PC-9 (cell line): ENCODE results near the gene CFAP74. TPM values are rescaled to one million over a fixed set of nuclear protein-coding genes. Genes with fewer than 3 reads are reported as not detected.

Source experiments
- BruUV-seq: library from RNA; stranded (reverse); fragments of 400-500 nt; replicated peaks from 2 replicates; lab custom pipeline; 2021; lab: Mats Ljungman, UMichigan
- CTCF ChIA-PET: fragments of 300-600 bp; sonication (Branson Sonifier 250); formaldehyde crosslinking; loops from one replicate; lab custom pipeline; 2022; ENCODE audit warnings: antibody characterized with exemption; lab: Charles Lee
- POLR2A ChIA-PET: fragments of 300-600 bp; sonication (Branson Sonifier 250); formaldehyde crosslinking; loops from one replicate; lab custom pipeline; 2022; ENCODE audit warnings: antibody characterized with exemption; ENCODE audit not compliant: unreplicated experiment; lab: Charles Lee
- DNase-seq, 2 experiments: peaks; one replicate each; pipeline versions ENCODE4 v3.0.0 to v3.0.0-alpha.2; 2015 to 2022; ENCODE audit warnings: mixed read lengths in 1 of 2
- H2AFZ ChIP-seq: fragments of 200-600 bp; sonication (generic); 2 replicates; pipeline ENCODE4 v1.8.1; 2017; ENCODE audit warnings: antibody characterized with exemption
- H3F3A ChIP-seq: fragments of 200-600 bp; sonication (generic); 2 replicates; pipeline ENCODE4 v1.8.1; 2017; ENCODE audit warnings: antibody characterized with exemption, mild to moderate bottlenecking, low read depth; ENCODE audit not compliant: insufficient read depth
- H3K27ac ChIP-seq: fragments of 200-600 bp; sonication (generic); 2 replicates; pipeline ENCODE4 v1.6.1; 2016; ENCODE audit warnings: mixed run types
- H3K27me3 ChIP-seq: fragments of 200-600 bp; sonication (generic); 2 replicates; pipeline ENCODE4 v1.6.1; 2016; ENCODE audit warnings: low read depth, mixed run types; ENCODE audit not compliant: insufficient read depth
- H3K36me3 ChIP-seq: fragments of 200-600 bp; sonication (generic); 2 replicates; pipeline ENCODE4 v1.6.1; 2016; ENCODE audit warnings: low read depth, mixed run types
- H3K4me1 ChIP-seq: fragments of 200-600 bp; sonication (generic); replicated peaks from 2 replicates; pipeline ENCODE4 v1.6.1; 2016; ENCODE audit warnings: mixed run types; ENCODE audit not compliant: insufficient read depth
- H3K4me2 ChIP-seq: fragments of 200-600 bp; sonication (generic); 2 replicates; pipeline ENCODE4 v1.6.1; 2017; ENCODE audit warnings: mixed run types
- H3K4me3 ChIP-seq: fragments of 200-600 bp; sonication (generic); 2 replicates; pipeline ENCODE4 v1.6.1; 2016; ENCODE audit warnings: mixed run types
- H3K79me2 ChIP-seq: fragments of 200-600 bp; sonication (generic); 2 replicates; pipeline ENCODE4 v1.6.1; 2017; ENCODE audit warnings: low read depth, mixed run types
- H3K9me2 ChIP-seq: fragments of 200-600 bp; sonication (generic); 2 replicates; pipeline ENCODE4 v1.8.1; 2017; ENCODE audit warnings: mild to moderate bottlenecking; ENCODE audit not compliant: insufficient read depth
- H3K9me3 ChIP-seq: fragments of 200-600 bp; sonication (generic); 2 replicates; pipeline ENCODE4 v1.8.1; 2016; ENCODE audit warnings: low read depth; ENCODE audit not compliant: insufficient read depth
- H4K20me1 ChIP-seq: fragments of 200-600 bp; sonication (generic); 2 replicates; pipeline ENCODE4 v1.8.1; 2017; ENCODE audit not compliant: insufficient read depth
- EZH2 ChIP-seq: fragments of 200-600 bp; sonication (generic); IDR thresholded peaks from 2 replicates; pipeline ENCODE4 v1.8.0; 2017; ENCODE audit warnings: antibody characterized with exemption, low read depth
- intact Hi-C: fragments of 100-400 bp; cut with micrococcal nuclease; formaldehyde crosslinking; loops from one replicate; pipeline ENCODE4 v1.10.0; 2022; ENCODE audit not compliant: unreplicated experiment
- total RNA-seq: library from RNA; stranded (reverse); gene quantifications from 2 replicates; pipeline ENCODE4 v1.2.3, GENCODE V29; 2021
- TF ChIP-seq, protein P1 (sequence below): fragments of 200-600 bp; sonication (generic); conservative IDR thresholded peaks from 2 replicates; pipeline ENCODE4 v1.6.1; 2017; ENCODE audit warnings: mixed run types, antibody characterized with exemption, mild to moderate bottlenecking, moderate library complexity

Gene CFAP74
- total RNA-seq, 1 experiment from 2014 or later, result 2.8 TPM

DNA sequence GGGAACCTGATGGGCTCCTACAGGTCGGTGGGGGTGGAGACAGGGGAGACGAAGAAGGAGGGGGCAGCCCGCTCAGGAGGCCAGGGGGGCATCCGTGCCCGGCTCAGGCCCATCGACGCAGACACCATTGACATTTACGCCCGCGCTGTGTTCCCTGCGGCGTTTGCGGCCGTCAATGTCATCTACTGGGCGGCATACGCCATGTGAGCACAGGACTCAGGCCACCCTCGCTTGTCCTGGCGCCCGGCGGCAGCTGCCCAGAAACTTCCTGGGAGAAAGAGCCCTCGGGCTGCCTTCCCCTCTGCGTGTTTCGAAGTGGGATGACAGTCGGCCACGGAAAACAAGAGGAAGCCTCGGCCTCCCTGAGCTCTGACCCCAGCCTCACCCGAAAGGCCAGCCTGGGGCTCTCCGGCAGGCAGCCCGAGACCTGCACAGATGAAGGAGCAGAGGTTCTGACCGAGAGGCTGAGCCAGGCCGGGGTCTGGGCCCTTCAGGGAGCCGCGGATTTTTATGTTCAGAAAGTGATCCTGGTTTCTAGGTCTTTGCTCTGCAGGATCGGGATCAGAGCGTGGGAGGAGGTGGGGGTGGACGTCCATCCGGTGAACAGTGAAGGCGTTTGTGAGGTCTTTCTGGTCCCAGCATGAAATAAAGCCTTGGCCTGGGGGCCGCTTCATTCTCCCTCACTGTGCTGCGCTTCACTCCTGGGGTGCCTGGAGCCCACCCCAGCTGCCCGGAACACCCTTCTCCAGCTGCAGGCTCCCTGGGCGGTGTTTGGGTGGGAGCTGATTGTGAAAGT, 26.7 kb upstream of the CFAP74 start:
- no peak overlapping the region for H2AFZ ChIP-seq
- CTCF ChIA-PET, result interaction anchor here (0.6 kb wide), 1 partner anchor 141 kb away, joined by 4 read pairs; no protein-coding TSS in a partner anchor
- H3K9me2 ChIP-seq, result no peaks in the 10 kb centered on the region
- no peaks in the 10 kb centered on the region for H3K4me1 ChIP-seq
- H3K27ac ChIP-seq, result no peak overlapping the region
- no peak for TF ChIP-seq EZH2
- TF ChIP-seq, protein P1, sequence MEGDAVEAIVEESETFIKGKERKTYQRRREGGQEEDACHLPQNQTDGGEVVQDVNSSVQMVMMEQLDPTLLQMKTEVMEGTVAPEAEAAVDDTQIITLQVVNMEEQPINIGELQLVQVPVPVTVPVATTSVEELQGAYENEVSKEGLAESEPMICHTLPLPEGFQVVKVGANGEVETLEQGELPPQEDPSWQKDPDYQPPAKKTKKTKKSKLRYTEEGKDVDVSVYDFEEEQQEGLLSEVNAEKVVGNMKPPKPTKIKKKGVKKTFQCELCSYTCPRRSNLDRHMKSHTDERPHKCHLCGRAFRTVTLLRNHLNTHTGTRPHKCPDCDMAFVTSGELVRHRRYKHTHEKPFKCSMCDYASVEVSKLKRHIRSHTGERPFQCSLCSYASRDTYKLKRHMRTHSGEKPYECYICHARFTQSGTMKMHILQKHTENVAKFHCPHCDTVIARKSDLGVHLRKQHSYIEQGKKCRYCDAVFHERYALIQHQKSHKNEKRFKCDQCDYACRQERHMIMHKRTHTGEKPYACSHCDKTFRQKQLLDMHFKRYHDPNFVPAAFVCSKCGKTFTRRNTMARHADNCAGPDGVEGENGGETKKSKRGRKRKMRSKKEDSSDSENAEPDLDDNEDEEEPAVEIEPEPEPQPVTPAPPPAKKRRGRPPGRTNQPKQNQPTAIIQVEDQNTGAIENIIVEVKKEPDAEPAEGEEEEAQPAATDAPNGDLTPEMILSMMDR, result no peak
- no peak for DNase-seq
- H3K4me2 ChIP-seq, result no peak overlapping the region
- POLR2A ChIA-PET, result no interaction called here
- no peaks in the 10 kb centered on the region for H4K20me1 ChIP-seq
- no peaks in the 10 kb centered on the region for H3K9me3 ChIP-seq
- no TSS peak for BruUV-seq
- no peaks in the 10 kb centered on the region for H3K36me3 ChIP-seq
- no peak overlapping the region for H3K4me3 ChIP-seq
- H3K27me3 ChIP-seq, result peaks cover 81% of the 10 kb centered on the region
- no peaks in the 10 kb centered on the region for H3K79me2 ChIP-seq
- no peaks in the 10 kb centered on the region for H3F3A ChIP-seq
- intact Hi-C loops, result loop anchor here (5.0 kb wide), 1 partner anchor 83 kb away; no protein-coding TSS in a partner anchor

- no peak for TF ChIP-seq EZH2
- TF ChIP-seq, protein P1, result no peak
- H3K4me3 ChIP-seq, result no peak overlapping the region
- no peaks in the 10 kb centered on the region for H4K20me1 ChIP-seq
- ChIA-PET POLR2A (no interaction called here), CTCF (no interaction called here)
- DNase-seq, result no peak
- H3K27me3 ChIP-seq, result peaks cover 82% of the 10 kb centered on the region
- no peaks in the 10 kb centered on the region for H3K9me3 ChIP-seq
- H3K4me2 ChIP-seq, result no peak overlapping the region
- no peaks in the 10 kb centered on the region for H3K79me2 ChIP-seq
- no peak overlapping the region for H3K27ac ChIP-seq
- no peaks in the 10 kb centered on the region for H3K4me1 ChIP-seq
- H2AFZ ChIP-seq, result no peak overlapping the region
- intact Hi-C loops, result no loop called here
- H3K36me3 ChIP-seq, result no peaks in the 10 kb centered on the region
- no peaks in the 10 kb centered on the region for H3F3A ChIP-seq
- BruUV-seq, result no TSS peak
- no peaks in the 10 kb centered on the region for H3K9me2 ChIP-seq
Observed at GRCh38 chr1:2029561-2029960, 26.0 kb upstream of the CFAP74 start.

DNA sequence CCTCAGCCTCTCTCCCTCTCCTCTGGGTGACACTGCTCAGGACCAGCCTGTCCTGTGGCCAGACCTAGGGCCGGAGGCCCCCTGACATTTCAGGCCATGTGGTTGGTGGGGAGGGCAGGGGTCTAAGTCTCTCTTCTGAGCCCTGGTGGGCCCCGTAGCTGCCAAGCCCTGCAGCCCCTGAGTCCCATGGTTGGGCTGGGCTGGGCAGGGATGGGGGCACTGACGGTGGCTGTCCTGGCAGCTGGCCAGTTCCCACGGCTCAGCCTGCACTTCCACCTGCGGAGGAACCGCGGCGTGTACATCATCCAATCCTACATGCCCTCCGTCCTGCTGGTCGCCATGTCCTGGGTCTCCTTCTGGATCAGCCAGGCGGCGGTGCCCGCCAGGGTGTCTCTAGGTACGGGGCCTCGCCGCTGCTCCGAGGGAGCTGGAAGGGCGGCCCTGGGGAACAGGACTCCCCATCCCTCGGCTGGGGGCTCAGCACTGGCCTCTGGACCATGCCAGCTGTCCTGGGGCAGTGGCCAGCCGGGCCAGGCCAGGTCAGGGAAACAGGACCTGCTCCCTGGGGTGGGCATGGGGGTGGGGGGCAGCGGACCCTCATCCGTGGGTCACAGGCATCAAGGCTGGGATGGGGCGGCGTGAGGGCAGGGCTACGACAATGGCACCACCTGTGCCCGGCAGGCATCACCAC, 25.4 kb upstream of the CFAP74 start:
- CTCF ChIA-PET, result no interaction called here
- intact Hi-C loops, result no loop called here
- Histone ChIP-seq H3K27me3 (peaks cover 82% of the 10 kb centered on the region), H3K4me1 (no peaks in the 10 kb centered on the region), H3K36me3 (no peaks in the 10 kb centered on the region), H3K79me2 (no peaks in the 10 kb centered on the region), H3K27ac (no peak overlapping the region), H3K9me2 (no peaks in the 10 kb centered on the region), H3K4me3 (no peak overlapping the region), H3F3A (no peaks in the 10 kb centered on the region), H4K20me1 (no peaks in the 10 kb centered on the region), H3K9me3 (no peaks in the 10 kb centered on the region), H2AFZ (no peak overlapping the region), H3K4me2 (no peak overlapping the region)
- DNase-seq, result no peak
- BruUV-seq, result no TSS peak
- POLR2A ChIA-PET, result no interaction called here
- no peak for TF ChIP-seq EZH2
- TF ChIP-seq, protein P1, result no peak
